HFFc6 (cell line): ENCODE measurements around the gene GNB1. TPM values are rescaled to one million over a fixed set of nuclear protein-coding genes. Genes with fewer than 3 reads are reported as not detected.

Source experiments
- DNase-seq: peaks from one replicate; pipeline ENCODE4 v3.0.0-alpha.2; 2018
- H3K27ac Mint-ChIP-seq: 2 replicates; pipeline ENCODE4 v1.8.0; 2020; ENCODE audit warnings: mild to moderate bottlenecking, mixed read lengths
- H3K27me3 Mint-ChIP-seq: 2 replicates; pipeline ENCODE4 v1.8.0; 2021; ENCODE audit warnings: mild to moderate bottlenecking, moderate library complexity, mixed read lengths; ENCODE audit not compliant: insufficient read depth
- H3K36me3 Mint-ChIP-seq: 2 replicates; pipeline ENCODE4 v1.8.0; 2021; ENCODE audit warnings: low read depth, mixed read lengths
- H3K4me1 Mint-ChIP-seq: 2 replicates; pipeline ENCODE4 v1.8.0; 2020; ENCODE audit warnings: low read depth, mixed read lengths
- H3K4me3 Mint-ChIP-seq: 2 replicates; pipeline ENCODE4 v1.8.0; 2020; ENCODE audit warnings: mild to moderate bottlenecking, moderate library complexity, mixed read lengths
- H3K9me3 Mint-ChIP-seq: 2 replicates; pipeline ENCODE4 v1.8.0; 2020; ENCODE audit warnings: mild to moderate bottlenecking, mixed read lengths
- CTCF ChIP-seq: fragments of 200-600 bp; sonication (generic); IDR thresholded peaks from 2 replicates; pipeline ENCODE4 v1.5.0; 2021; ENCODE audit warnings: antibody characterized with exemption, mild to moderate bottlenecking
- total RNA-seq, 6 experiments: library from RNA; stranded (reverse); fragmentation: NEBNext Ultra II Directional; extraction: Animal tissue kit (Norgen Biotek cat#: 25700); gene quantifications; 2 replicates in 1 of 6; 3 replicates in 5 of 6; pipeline ENCODE4 v1.2.3, GENCODE V29; 2021

GNB1 gene
- total RNA-seq, 6 experiments from 2014 or later: 502 to 618 (median 574) TPM

- peaks cover 63% of the 10 kb centered on the region for H3K4me1 Mint-ChIP-seq
- no peaks in the 10 kb centered on the region for H3K9me3 Mint-ChIP-seq
- H3K27ac Mint-ChIP-seq: peak overlapping the region; percentile 77
- H3K27me3 Mint-ChIP-seq: peaks cover 4% of the 10 kb centered on the region
- no peak for DNase-seq
- peak overlapping the region; percentile 55 for H3K4me3 Mint-ChIP-seq
- H3K36me3 Mint-ChIP-seq: peaks cover 44% of the 10 kb centered on the region
- no peak for TF ChIP-seq CTCF
Observed at GRCh38 chr1:1875932-1876331, 15.0 kb downstream of the GNB1 start.

- TF ChIP-seq CTCF: no peak
- Mint-ChIP-seq H3K9me3 (no peaks in the 10 kb centered on the region), H3K4me3 (no peak overlapping the region), H3K36me3 (peaks cover 47% of the 10 kb centered on the region), H3K27ac (no peak overlapping the region), H3K4me1 (peaks cover 67% of the 10 kb centered on the region), H3K27me3 (peaks cover 4% of the 10 kb centered on the region)
- DNase-seq: no peak
Observed at GRCh38 chr1:1874901-1875300, 16.0 kb downstream of the GNB1 start.

GRCh38 chr1:1873186-1873585 lies 17.7 kb downstream of the GNB1 start:
- DNase-seq: no peak
- peak overlapping the region; percentile 6; the same call in 1 of the 2 replicates for H3K27ac Mint-ChIP-seq
- H3K9me3 Mint-ChIP-seq: no peaks in the 10 kb centered on the region
- H3K36me3 Mint-ChIP-seq: peaks cover 43% of the 10 kb centered on the region
- TF ChIP-seq CTCF: no peak
- no peak overlapping the region for H3K4me3 Mint-ChIP-seq
- H3K4me1 Mint-ChIP-seq: peaks cover 68% of the 10 kb centered on the region
- H3K27me3 Mint-ChIP-seq: peaks cover 4% of the 10 kb centered on the region

GRCh38 chr1:1872329-1872994 lies 18.4 kb downstream of the GNB1 start:
- Mint-ChIP-seq H3K27ac (peak overlapping the region; percentile 6), H3K4me1 (peaks cover 61% of the 10 kb centered on the region), H3K4me3 (no peak overlapping the region), H3K36me3 (peaks cover 43% of the 10 kb centered on the region), H3K27me3 (peaks cover 4% of the 10 kb centered on the region), H3K9me3 (no peaks in the 10 kb centered on the region)
- TF ChIP-seq CTCF: no peak
- DNase-seq: no peak

- Mint-ChIP-seq H3K9me3 (no peaks in the 10 kb centered on the region), H3K36me3 (peaks cover 34% of the 10 kb centered on the region), H3K27ac (peak overlapping the region; percentile 60), H3K4me1 (peaks cover 52% of the 10 kb centered on the region), H3K4me3 (no peak overlapping the region), H3K27me3 (peaks cover 1% of the 10 kb centered on the region; the same call in 1 of the 2 replicates)
- DNase-seq: no peak
- no peak for TF ChIP-seq CTCF
Observed at GRCh38 chr1:1869469-1869868, 21.4 kb downstream of the GNB1 start.
